H1 (cell line): ENCODE results near the gene KDM1A.

Experiments
- CTCF ChIP-seq, 3 experiments: IDR thresholded peaks; 1 replicate in 2 of 3; 2 replicates in 1 of 3; pipeline versions ENCODE4 v1.5.1 to v1.6.1; 2011; ENCODE audit warnings: low read length in 3 of 3, mild to moderate bottlenecking in 3 of 3, inconsistent platforms in 2 of 3, low read depth in 1 of 3, moderate library complexity in 1 of 3; ENCODE audit not compliant: insufficient read depth in 1 of 3; ENCODE audit errors: control extremely low read depth in 1 of 3
- EGR1 ChIP-seq: IDR thresholded peaks from 2 replicates; pipeline ENCODE4 v1.6.1; 2011; ENCODE audit warnings: low read depth, low read length, borderline replicate concordance
- EP300 ChIP-seq, 2 experiments: IDR thresholded peaks; 1 replicate in 1 of 2; 2 replicates in 1 of 2; pipeline ENCODE4 v1.6.1; 2011 to 2012; ENCODE audit warnings: low read depth in 2 of 2, low read length in 2 of 2, mild to moderate bottlenecking in 2 of 2, borderline replicate concordance in 1 of 2, inconsistent platforms in 1 of 2, moderate library complexity in 1 of 2
- KDM5A ChIP-seq: fragments of 200-600 bp; IDR thresholded peaks from 2 replicates; pipeline ENCODE4 v1.7.1; 2012; ENCODE audit warnings: mild to moderate bottlenecking, low read length, inconsistent platforms, mixed read lengths
- NRF1 ChIP-seq: IDR thresholded peaks from 2 replicates; pipeline ENCODE4 v1.6.1; 2011; ENCODE audit warnings: mild to moderate bottlenecking, low read depth, low read length, improper control_type of control experiment
- POLR2AphosphoS5 ChIP-seq: IDR thresholded peaks from 2 replicates; pipeline ENCODE4 v1.6.1; 2011; ENCODE audit warnings: low read depth, low read length
- RAD21 ChIP-seq, 2 experiments: IDR thresholded peaks in 1 of 2; conservative IDR thresholded peaks in 1 of 2; 2 replicates each; pipeline ENCODE4 v1.6.1; 2011; ENCODE audit warnings: low read depth in 2 of 2, low read length in 2 of 2, improper control_type of control experiment in 1 of 2, inconsistent platforms in 1 of 2, mild to moderate bottlenecking in 1 of 2, moderate library complexity in 1 of 2
- SIX5 ChIP-seq: IDR thresholded peaks from 2 replicates; pipeline ENCODE4 v1.6.1; 2011; ENCODE audit warnings: mild to moderate bottlenecking, low read depth, low read length
- SRF ChIP-seq: IDR thresholded peaks from 2 replicates; pipeline ENCODE4 v1.6.1; 2011; ENCODE audit warnings: mild to moderate bottlenecking, low read depth, low read length, moderate library complexity
- TAF1 ChIP-seq: IDR thresholded peaks from 2 replicates; pipeline ENCODE4 v1.6.1; 2011; ENCODE audit warnings: mild to moderate bottlenecking, low read depth, low read length
- USF2 ChIP-seq: IDR thresholded peaks from 2 replicates; pipeline ENCODE4 v1.6.1; 2011; ENCODE audit warnings: low read length, improper control_type of control experiment

- TF ChIP-seq TAF1 (no peak), NRF1 (no peak), CTCF (IDR thresholded peaks at IDR 0.05; ENCODE audit: control extremely low read depth in 1 of 3, insufficient read depth in 1 of 3, low read depth in 1 of 3, low read length in 3 of 3) (no peak), POLR2AphosphoS5 (no peak), SRF (no peak), RAD21 (IDR thresholded peaks at IDR 0.05 in 1 of 2, conservative IDR thresholded peaks at IDR 0.05 in 1 of 2; ENCODE audit: low read depth in 2 of 2, low read length in 2 of 2) (no peak), USF2 (no peak), EGR1 (no peak), EP300 (IDR thresholded peaks at IDR 0.05; ENCODE audit: borderline replicate concordance in 1 of 2, low read depth in 2 of 2, low read length in 2 of 2) (no peak), KDM5A (no peak), SIX5 (no peak)
Observed at GRCh38 chr1:23004112-23004511, 15.2 kb upstream of the KDM1A start.
